ENCODE measurements around the gene STXBP4.

The STXBP4 gene

DNA sequence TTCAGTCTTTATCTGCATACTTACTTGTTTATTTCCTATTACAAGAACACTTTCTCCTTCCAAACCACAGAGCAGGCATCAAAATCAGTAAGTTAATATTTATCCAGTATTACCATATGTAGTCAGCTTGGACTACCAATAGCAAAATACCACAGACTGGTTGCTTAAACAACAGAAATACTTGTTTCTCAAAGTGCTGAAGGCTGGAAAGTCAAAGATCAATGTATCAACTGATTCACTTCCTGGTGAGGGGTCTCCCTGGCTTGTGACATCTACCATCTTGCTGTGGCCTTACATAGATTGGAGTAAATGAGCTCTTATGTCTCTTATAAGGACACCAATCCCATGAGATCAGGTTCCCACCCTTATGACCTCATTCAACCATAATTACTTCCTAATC, 2.6 kb downstream of the STXBP4 start:
- no peak for DNase-seq

DNA sequence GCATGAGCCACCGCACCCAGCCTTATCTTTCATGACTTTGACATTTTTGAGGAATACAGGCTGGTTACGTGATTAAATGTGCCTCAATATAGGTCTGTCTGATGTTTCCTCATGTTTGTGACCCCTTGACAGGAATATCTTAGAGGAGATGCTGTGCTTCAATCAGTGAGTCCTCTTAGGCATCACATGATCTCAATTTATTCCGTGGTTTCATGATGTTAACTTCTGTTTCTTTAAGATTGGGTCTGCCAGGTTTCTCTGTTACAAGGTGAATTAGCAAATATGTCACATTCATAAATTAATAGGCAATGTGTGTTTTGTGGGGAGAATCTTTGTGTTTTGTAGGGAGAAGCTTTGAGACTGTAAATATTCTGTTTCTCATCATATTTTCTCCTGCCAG, 3.3 kb downstream of the STXBP4 start:
- DNase-seq, result no peak

DNA sequence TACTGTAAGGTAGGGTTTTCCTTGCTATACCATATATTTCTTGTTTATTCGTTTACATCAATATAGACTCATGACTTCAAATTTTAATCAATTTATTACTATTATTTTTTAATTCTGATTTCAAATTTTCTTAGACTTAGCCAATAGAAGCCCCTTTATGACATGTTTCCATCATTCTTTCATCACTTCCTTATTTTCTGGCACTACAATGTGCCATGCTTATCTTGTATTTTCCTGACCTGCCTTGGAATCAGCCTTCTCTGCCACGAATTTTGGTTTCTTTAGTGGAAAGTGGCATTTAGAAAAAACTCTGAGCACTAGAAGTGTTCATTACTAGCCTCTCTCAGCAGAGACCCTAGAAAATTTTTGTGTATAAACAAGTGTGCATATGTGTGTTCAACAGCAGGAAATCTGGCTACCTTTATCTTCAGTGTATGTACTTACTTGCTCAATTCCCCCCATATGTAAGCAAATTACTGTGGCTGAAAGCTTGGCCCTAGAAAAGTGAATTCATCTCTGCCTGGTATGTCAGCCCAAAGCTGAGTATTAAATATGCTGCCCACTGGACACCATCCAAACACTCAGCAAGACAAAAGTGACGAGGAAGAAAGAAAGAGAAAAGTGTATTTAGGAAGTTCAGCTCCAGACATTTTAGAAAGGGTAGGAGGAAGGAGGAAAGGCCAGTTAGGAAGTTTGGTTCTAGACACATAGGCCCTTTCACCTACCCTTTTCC, 4.0 kb downstream of the STXBP4 start:
- DNase-seq, result no peak

DNA sequence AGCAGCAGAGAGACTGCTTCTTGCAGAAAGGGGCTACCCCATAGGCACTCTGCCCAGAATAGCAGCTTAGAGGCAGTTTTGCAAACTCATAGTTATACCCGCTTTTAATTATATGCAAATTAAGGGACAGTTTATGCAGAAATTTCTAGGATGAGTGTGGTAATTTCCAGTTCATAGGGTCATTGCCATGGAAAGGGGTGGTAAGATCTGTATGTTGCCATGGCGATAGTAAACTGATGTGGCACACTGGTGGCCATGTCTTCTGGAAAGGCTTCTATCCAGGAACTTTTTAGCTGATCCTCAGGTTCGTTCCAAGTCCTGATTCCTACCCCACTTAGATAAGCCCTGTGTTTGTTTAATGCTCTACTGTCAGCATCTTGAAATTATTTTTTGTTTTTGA, 6.2 kb downstream of the STXBP4 start:
- DNase-seq, result no peak

DNA sequence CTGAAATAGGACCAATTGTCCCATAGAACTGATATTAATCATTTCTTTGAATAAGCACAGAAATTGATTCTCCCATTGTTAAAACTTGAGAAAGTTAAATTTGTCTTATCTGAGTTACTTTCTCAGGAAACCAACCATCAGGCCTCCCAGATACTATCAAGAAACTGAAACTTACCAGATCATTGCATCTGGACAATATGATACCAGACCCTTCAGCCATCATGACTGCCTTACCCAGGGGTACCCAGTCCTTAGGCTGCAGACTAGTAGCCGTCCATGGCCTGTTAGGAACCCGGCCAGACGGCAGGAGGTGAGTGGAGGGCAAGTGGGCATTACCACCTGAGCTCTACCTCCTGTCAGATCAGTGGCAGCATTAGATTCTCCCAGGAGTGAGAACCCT, 7.8 kb downstream of the STXBP4 start:
- no peak for DNase-seq

DNA sequence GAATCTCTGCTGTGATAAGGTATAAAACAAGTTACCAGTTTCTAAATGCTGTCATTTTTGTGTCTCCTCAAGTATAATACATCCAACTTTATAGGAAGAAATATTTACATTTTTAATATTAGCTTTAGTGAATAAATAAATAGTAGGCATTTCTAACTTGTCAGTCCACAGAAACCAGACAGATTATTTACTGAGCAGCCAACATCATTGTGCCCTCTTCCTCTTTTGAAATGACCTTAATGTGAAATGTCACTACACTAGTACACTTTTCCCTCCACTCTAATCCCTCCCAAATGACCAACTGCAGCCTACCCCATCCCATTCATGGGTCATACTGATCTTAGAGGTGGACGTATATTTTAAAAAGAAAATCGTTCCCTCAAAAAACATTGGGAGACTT, 9.2 kb downstream of the STXBP4 start:
- DNase-seq, result no peak

DNA sequence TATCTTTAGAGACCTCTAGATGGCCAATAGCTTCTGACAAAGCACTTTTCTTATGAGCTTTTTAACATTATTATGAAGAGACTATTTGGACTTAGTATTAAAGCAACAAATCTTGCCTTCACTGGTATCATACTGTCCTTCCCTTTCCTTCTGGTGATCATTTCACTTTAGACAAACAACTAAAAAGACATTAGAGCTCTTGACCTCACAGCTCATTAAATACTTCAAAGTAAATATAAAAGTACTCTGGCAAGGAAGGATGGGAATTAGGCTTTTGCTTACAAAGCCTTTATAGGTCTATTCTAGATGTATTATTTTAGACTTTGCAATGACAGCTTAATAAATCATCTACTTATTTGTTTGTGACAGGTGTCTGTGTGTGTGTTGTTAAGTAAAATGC, 11.1 kb downstream of the STXBP4 start:
- DNase-seq, result no peak

DNA sequence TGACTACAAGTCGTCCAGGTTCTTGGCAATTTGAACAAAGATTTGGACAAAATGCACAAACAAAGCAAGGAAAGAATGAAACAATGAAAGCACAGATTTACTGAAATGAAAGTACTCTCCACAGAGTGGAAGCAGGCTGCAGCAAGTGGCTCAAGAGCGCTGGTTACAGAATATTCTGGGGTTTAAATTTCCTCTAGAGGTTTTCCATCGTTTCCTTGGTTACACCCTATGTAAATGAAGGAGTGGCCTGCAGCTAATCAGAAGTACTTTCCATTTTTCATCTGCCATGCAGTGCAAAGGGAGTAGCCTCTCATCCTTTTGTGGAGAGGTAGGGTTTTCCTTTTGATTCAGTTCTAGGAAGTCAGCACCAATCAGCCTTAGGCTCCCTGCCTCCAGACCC, 11.8 kb downstream of the STXBP4 start:
- DNase-seq, result no peak

DNA sequence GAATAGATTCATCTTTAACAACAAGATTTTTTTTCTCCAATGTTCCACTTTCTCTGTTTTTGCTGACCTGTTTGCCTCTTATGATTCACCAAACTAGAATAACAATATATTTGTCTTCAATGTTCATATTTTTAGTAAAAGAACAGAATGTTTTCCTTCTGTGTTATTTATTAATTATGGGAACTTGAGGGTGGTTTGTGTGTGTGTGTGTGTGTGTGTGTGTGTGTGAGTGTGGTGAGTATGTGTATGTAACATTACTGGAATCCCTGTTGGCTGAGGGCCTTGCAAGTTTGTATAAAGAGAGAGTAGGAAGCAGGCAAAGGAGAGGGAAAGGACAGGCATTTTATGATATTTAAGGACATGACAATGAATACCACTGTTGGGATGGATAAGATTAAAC, 13.8 kb downstream of the STXBP4 start:
- DNase-seq, result no peak

DNA sequence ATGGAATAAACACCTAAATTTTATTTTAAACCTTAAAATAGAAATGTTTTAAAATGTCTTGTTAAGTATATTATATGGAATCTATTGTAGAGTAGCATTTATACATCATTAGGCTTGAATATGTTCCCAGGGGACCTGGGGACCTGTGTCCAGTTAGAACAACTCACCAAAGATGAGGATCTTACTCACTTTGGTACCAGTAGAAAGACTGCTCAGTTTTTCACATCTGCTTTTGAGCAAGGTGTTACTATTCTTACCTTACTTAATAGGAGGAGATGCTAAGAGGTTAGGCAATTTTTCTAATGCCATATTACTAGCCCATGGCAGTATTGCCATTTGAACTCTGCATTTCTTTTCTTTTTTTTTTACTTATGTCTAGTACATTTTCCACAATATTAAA, 14.7 kb downstream of the STXBP4 start:
- no peak for DNase-seq

DNA sequence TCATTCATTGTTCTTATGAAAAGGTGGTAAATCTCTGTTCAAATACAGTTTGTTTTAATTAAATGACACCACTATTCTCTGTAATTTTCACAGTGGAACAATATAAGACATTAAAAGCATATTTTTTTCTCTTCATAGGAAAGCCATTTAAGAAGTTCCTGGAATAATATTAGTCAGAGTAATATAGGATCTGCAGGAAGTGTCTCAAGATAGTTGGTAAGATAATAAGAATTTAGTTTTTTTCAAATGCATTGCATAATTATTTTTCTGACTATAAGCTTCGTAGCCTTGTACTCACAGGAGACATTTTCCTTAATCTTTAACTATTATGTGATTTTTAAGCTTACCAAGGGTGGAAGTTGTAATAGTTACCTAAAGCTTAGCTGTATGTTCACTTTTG, 16.9 kb downstream of the STXBP4 start:
- no peak for DNase-seq

DNA sequence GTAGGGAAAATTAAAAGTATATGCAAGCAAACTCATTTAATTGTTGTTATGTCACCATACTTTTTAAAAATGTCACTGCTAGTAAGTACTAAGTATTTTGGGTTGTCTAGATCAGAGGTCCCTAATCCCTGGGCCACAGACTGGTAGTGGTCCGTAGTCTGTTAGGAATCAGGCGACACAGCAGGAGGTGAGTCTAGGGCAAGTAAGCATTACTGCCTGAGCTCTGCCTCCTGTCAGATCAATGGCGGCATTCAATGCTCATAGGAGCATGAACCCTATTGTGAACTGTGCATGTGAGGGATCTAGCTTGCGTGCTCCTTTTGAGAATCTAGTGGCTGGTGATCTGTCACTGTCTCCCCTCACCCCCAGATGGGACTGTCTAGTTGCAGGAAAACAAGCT, 21.6 kb downstream of the STXBP4 start:
- no peak for DNase-seq

DNA sequence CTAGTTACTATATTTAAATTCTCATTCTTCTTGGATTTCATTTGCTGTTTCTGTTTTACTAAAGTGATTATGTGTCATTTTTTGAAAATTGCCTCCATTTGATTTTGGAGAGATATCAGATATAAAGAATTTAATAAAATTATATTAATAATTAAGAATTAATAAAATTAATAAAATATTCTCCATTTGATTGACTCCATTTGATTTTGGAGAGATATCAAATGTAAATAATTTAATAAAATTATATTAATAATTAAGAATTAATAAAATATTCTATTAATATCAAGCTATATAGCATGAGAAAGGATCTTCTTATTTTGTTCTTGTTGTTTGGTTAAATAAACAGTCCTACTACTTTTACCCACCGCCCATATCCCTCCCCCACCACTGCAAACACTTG, 23.0 kb downstream of the STXBP4 start:
- DNase-seq, result no peak

DNA sequence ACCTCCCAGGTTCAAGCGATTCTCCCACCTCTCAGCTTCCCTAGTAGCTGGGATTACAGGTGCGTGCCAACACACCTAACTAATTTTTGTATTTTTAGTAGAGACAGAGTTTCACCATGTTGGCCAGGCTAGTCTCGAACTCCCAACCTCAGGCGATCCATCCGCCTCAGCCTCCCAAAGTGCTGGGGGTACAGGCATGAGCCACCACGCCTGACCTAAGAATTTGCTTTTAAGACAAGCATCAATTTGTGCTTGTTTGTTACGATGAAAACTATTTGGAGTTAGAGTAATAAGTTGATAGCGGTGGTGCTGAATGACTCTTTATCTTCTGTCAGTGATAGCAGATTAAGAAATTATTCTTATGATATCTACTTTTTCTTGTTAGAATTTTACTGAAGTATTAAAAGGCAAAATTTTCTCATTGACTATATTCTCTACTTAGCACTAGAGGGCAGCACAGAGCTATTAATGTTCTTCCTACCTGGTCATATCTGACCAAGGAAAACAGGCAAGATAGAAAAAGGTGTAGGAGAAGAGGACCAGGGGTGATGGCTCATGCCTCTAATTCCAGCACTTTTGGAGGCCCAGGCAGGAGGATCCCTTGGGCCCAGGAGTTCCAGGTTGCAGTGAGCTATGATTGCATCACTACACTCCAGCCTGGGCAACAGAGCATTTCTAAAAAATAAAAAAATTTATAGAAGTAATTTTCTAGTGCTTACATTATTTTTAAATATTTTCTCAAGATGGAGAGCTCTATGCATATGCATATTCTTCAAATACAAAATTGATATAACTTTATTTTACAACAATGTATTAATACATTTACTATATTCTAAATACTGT, 24.5 kb downstream of the STXBP4 start:
- DNase-seq, result no peak

DNA sequence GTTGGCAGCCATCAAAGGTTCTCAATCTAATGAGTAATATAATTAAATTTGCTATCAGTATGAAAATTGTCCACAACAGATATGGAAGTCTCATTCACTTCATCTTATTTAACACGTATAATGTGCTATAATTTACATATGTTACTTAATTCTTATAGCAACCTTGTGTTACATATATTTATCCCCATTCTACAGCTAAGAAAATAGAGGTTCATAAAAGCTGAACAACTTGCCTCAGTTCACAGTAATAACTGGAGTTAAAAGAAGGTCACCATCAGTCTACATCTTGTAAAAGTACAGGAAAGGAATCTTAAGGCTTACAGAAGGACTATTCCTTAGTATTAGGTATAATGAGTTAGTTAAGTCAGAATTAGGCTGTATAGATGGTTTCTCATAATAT, 27.9 kb downstream of the STXBP4 start:
- DNase-seq, result no peak

DNA sequence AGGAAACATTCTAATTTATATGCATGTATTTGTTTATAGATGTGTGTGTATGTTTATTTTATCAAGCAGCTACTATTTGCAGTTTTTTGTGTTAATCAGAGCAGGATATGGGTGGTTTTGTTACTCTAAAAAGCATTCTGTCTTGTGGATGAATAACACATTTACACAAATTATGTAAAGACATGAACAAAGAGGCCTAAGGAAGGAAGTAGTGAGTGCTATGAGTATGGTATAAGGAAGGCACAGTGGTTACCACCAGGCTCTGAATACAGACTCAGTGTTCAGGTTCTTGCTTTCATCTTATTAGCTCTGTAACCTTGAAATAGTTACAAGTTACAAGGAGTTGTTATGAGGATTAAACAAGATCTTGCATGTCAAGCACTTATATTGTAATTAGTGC, 33.9 kb downstream of the STXBP4 start:
- no peak for DNase-seq

DNA sequence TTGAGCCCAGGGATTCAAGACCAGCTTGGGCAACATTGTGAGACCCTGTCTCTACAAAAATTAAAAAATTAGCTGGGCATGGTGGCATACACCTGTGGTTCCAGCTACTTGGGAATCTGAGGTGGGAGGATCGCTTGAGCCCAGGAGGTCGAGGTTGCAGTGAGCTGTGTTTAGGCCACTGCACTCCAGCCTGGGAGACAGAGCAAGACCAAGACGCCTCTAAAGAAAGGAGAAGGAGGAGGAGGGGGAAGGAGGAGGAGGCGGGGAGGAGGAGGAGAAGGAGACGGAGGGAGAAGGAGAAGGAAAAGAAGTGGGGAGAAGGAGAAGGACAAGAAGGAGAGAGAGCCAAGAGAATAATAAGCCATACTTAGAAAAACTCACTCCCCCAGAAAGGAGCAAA, 35.9 kb downstream of the STXBP4 start:
- no peak for DNase-seq

DNA sequence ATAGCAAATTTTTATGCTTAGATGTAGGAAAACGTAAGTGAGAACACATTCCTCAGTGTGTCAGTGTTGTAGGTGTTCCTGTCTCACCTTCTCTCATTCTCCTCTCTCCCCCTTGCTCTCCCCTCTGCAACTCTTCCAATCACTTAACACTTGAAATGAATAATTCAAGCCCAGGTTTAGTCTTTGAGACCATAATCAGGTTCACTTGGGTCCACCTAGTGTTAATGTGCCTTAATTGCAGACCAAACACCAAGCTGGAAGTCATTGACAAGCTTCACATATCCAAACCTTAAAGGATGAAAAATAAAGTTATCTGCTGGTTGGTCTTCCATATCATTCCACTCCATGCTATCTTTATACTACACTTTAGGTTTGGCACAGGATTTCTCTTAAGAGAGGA, 37.0 kb downstream of the STXBP4 start:
- DNase-seq, result no peak

DNA sequence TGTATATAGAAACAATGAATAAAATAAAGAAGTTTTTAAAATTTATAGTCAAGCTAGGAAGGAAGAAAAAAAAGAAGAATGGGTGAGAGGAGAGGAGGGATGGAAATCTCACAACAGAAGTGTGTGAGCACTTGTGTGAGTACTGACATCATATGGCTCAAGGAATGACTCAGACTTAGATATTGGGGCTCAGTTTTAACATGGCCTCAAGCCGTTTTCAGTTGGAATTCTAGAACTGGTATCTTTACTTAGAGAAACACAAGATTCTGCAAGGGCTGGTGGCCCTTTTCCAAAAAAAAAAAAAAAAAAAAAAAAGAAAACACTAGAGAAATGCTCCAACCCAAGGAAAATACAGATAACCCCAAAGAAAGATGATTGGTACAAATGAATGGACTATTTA, 55.1 kb downstream of the STXBP4 start:
- DNase-seq, result no peak

DNA sequence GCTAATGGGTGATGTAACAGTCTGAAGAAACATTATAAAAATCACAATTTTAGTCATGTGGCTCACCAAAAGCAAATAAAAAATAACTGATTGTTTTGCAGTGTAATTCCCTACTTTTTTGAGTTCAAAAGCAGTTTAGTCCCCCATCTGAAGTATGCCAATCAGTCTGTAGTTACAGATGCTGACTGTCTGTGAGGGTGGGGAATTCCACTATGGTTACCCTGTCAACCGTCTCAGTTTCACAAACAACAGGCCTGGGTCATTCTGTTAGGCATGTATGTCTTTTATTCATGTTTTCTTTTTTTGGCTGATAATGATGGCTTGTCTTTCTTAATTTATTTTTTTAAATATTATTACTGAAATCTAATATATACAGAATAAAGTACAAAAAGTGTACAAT, 69.3 kb downstream of the STXBP4 start:
- DNase-seq, result no peak

DNA sequence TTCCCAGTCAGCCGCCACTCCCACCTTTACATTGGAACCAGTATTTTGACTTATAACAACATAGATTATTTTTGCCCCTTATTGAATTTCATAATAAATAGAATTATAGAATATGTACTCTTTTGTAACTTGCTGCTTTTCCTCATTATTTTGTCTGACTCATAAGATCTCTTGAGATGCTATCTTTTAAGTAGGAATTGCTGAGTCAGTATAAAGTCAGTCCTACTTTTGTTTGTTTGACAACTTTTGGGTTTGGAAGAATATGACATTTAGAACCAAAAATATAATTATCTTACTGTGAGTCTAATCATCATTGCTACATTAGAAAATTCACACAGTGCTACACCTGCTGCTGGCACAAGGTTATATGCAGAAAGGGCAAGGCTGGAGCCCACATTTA, 69.7 kb downstream of the STXBP4 start:
- no peak for DNase-seq

DNA sequence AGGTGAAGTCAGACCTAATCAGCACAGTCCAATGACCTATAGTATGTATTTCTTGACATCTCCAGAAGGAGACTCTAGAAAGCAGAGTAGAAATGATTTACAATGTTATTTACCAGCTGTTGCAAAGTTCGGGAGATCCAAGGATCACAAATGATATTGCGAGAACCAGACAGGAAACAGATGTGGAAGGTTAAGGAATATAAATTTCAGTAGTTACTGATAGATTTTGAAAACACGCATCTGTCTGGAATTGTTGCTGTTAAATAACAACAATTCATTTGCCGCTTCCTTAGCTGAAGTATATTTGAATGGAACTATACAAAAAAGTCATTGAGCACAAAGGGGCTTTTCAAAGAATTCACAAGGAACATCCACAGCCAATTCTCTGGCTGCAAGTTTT, 72.0 kb downstream of the STXBP4 start:
- no peak for DNase-seq

DNA sequence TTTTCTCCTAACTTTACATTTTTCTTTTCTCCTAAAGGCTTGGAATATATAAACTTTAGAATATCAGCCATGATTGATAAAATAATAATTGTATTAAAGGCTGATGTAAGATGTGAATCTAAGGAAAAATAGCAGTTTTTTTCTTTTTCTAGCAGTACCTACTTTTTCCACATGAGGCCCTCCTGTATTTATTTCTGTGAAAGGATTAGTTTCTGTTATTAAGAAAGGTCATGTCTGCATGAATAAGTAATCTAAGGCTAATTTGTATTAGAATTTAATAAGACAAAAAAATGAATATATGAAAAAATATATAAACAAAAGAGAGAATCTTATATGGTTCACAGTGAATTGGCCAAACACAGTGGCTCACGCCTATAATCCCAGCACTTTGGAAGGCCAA, 85.3 kb downstream of the STXBP4 start:
- DNase-seq, result no peak

DNA sequence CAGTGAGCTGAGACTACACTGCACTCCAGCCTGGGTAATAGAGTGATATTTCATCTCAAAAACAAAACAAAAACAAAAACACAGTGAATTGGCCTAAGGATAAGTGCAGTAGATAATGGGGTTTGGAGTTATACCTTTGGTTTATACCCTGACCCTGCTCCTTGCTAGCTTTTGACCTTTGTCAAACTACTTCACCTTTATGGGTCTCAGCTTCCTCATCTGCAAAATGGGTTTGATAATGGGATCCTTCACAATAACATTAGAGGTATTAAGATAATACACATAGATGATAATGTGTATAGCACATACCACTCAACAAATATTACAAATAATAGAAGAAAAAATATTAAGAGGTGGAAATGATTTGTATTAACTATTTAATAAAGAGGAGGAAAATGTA, 85.9 kb downstream of the STXBP4 start:
- DNase-seq, result no peak

DNA sequence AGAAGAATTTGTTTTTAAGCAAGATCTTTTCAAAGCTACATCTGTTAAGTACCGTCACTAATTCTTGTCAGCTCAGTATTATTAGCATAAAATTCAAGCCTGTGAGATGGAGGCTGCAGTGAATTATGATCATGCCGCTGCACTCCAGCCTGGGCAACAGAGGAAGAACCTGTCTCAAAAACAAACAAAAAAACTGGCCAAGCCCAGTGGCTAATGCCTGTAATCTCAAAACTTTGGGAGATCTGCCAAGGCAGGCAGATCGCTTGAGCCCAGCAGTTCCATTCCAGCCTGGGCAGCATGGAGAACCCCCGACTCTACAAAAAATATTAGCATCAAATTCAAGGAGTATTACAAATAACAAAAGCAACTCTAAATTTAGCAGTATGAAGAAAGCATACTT, 88.0 kb downstream of the STXBP4 start:
- no peak for DNase-seq

Data from stimulated activated naive CD4-positive, alpha-beta T cell treated with Interleukin-2 at 50 U/mL for 16 hours (primary cell).